PFSK-1 (cell line): ENCODE measurements around the gene EBP.
A peak's percentile ranks its signal among the peaks of the same experiment; 100 is the strongest.

ENCODE experiments used
- FOXP2 ChIP-seq: optimal IDR thresholded peaks from 2 replicates; pipeline ENCODE3; 2011; ENCODE audit warnings: borderline replicate concordance, control low read depth, inconsistent platforms; ENCODE audit not compliant: insufficient read depth; ENCODE audit errors: extremely low read length, extremely low read depth
- POLR2AphosphoS5 ChIP-seq: IDR thresholded peaks from 2 replicates; pipeline ENCODE4 v1.6.1; 2012; ENCODE audit warnings: low read depth, mild to moderate bottlenecking, control low read depth, low read length, moderate library complexity
- SIN3A ChIP-seq: IDR thresholded peaks from 2 replicates; pipeline ENCODE4 v1.6.1; 2012; ENCODE audit warnings: mild to moderate bottlenecking, low read length, moderate library complexity, borderline replicate concordance; ENCODE audit not compliant: insufficient read depth
- TAF1 ChIP-seq: IDR thresholded peaks from 2 replicates; pipeline ENCODE4 v1.6.1; 2012; ENCODE audit warnings: low read length, control low read depth, borderline replicate concordance; ENCODE audit not compliant: insufficient read depth
- TF ChIP-seq, protein P1 (sequence below), 2 experiments: IDR thresholded peaks; 2 replicates each; pipeline versions ENCODE4 v1.6.1 to v1.8.0; 2011 to 2012; ENCODE audit warnings: low read depth in 2 of 2, low read length in 2 of 2, control low read depth in 1 of 2, inconsistent platforms in 1 of 2, mild to moderate bottlenecking in 1 of 2, moderate library complexity in 1 of 2; ENCODE audit not compliant: insufficient read depth in 1 of 2

Gene EBP

GRCh38 chrX:48508400-48509244, 13.0 kb upstream of the EBP start, which contains the start of gene PORCN:
Gene PORCN (plus strand): TSS chrX:48508992. CDS start chrX:48509821, 829 bp downstream.
- TF ChIP-seq POLR2AphosphoS5 (peak; percentile 61), TAF1 (no peak)

DNA sequence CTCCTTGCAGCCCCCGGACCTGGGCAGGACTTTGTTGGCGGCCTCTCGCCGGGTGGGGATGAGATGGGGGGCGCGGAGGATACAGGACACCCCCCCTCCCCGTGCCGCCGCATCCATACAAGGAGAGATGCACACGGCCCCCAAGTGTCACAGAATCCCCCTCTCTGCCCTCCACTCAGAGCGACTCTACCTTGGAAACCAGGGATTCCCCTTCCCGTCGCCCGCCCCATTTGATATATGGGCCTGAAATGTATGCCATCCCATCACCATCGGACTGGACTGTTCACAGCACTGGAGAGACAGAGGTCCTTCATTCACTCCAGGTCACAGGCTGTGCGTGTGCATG, 12.4 kb upstream of the EBP start:
- TF ChIP-seq TAF1, result no peak
- TF ChIP-seq FOXP2, result no peak
- no peak for TF ChIP-seq SIN3A

- TF ChIP-seq FOXP2 (no peak), POLR2AphosphoS5 (no peak), SIN3A (no peak), TAF1 (no peak)
- TF ChIP-seq, protein P1, sequence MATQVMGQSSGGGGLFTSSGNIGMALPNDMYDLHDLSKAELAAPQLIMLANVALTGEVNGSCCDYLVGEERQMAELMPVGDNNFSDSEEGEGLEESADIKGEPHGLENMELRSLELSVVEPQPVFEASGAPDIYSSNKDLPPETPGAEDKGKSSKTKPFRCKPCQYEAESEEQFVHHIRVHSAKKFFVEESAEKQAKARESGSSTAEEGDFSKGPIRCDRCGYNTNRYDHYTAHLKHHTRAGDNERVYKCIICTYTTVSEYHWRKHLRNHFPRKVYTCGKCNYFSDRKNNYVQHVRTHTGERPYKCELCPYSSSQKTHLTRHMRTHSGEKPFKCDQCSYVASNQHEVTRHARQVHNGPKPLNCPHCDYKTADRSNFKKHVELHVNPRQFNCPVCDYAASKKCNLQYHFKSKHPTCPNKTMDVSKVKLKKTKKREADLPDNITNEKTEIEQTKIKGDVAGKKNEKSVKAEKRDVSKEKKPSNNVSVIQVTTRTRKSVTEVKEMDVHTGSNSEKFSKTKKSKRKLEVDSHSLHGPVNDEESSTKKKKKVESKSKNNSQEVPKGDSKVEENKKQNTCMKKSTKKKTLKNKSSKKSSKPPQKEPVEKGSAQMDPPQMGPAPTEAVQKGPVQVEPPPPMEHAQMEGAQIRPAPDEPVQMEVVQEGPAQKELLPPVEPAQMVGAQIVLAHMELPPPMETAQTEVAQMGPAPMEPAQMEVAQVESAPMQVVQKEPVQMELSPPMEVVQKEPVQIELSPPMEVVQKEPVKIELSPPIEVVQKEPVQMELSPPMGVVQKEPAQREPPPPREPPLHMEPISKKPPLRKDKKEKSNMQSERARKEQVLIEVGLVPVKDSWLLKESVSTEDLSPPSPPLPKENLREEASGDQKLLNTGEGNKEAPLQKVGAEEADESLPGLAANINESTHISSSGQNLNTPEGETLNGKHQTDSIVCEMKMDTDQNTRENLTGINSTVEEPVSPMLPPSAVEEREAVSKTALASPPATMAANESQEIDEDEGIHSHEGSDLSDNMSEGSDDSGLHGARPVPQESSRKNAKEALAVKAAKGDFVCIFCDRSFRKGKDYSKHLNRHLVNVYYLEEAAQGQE (IDR thresholded peaks at IDR 0.05; ENCODE audit: insufficient read depth in 1 of 2, low read depth in 2 of 2, low read length in 2 of 2), result no peak
Observed at GRCh38 chrX:48509619-48510018, 12.0 kb upstream of the EBP start.

DNA sequence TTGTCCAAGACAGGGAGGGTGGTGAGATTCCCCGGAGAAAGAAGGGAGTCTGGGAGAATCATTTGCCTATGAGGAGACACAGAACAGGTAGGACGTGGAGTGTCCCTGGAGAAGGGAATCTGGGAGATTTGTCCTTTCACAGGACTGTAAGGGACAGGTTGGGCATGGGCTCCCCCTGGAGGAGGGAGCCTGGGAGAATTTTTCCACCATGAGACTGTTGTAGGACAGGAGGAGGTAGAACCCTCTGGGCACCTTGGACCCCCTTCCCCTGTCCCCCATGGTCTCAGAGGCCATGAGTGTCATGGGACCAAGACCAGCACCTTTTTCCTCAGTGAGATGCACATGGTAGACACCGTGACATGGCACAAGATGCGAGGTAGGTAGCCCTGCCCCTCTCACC, 10.0 kb upstream of the EBP start:
- TF ChIP-seq TAF1, result no peak
- no peak for TF ChIP-seq FOXP2
- TF ChIP-seq, protein P1 (IDR thresholded peaks at IDR 0.05; ENCODE audit: insufficient read depth in 1 of 2, low read depth in 2 of 2, low read length in 2 of 2), result no peak
- TF ChIP-seq POLR2AphosphoS5, result no peak
- TF ChIP-seq SIN3A, result no peak

DNA sequence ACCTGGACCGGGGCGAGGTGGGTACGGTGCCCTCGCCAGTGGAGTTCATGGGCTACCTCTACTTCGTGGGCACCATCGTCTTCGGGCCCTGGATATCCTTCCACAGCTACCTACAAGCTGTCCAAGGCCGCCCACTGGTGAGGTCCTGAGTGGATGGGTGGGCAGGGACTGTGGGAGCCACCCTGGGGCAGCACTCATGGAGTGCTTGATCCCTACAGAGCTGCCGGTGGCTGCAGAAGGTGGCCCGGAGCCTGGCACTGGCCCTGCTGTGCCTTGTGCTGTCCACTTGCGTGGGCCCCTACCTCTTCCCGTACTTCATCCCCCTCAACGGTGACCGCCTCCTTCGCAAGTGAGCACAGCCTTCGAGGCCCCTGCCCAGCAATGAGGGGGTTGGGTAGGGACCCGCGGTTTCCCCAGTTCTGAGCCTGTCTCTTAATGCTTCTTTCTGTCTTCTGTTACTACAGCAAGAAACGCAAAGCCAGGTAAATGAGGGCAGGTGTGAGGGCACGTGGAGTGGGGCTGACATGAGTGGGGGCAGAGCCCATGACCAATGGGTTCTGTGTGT, 9.2 kb upstream of the EBP start:
- TF ChIP-seq POLR2AphosphoS5 (no peak), SIN3A (no peak)

- TF ChIP-seq, protein P1 (IDR thresholded peaks at IDR 0.05; ENCODE audit: insufficient read depth in 1 of 2, low read depth in 2 of 2, low read length in 2 of 2), result no peak
- TF ChIP-seq TAF1 (no peak), POLR2AphosphoS5 (no peak), SIN3A (no peak), FOXP2 (no peak)
Observed at GRCh38 chrX:48513670-48514069, 7.9 kb upstream of the EBP start.
